Measurements from ENCODE around the gene BIRC5.

The BIRC5 gene

DNA sequence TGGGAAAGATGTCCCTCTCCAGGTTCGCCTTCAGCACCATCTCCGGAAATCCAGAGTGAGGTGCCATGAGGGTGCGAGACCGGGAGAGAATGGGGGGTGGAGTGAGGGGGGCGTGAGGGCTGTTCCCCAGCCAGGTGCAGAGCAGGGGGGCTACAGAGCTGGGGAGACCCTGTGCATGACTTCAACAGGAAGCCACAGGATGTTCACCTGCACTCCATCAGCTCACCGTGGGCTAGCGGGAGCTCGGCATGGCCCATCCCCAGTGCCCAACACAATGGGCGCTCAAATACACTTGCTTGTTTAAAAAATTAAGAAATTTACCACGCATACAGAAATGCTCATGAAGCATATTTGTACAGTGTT is 45.1 kb downstream of the BIRC5 start:
- H3K4me3 ChIP-seq (ENCODE audit: low read length) = no peak overlapping the region
- no peak for DNase-seq (ENCODE audit: low read depth)
- TF ChIP-seq, protein P1, sequence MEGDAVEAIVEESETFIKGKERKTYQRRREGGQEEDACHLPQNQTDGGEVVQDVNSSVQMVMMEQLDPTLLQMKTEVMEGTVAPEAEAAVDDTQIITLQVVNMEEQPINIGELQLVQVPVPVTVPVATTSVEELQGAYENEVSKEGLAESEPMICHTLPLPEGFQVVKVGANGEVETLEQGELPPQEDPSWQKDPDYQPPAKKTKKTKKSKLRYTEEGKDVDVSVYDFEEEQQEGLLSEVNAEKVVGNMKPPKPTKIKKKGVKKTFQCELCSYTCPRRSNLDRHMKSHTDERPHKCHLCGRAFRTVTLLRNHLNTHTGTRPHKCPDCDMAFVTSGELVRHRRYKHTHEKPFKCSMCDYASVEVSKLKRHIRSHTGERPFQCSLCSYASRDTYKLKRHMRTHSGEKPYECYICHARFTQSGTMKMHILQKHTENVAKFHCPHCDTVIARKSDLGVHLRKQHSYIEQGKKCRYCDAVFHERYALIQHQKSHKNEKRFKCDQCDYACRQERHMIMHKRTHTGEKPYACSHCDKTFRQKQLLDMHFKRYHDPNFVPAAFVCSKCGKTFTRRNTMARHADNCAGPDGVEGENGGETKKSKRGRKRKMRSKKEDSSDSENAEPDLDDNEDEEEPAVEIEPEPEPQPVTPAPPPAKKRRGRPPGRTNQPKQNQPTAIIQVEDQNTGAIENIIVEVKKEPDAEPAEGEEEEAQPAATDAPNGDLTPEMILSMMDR (conservative IDR thresholded peaks at IDR 0.05; ENCODE audit: low read length) = no peak

- TF ChIP-seq, protein P1 (conservative IDR thresholded peaks at IDR 0.05; ENCODE audit: low read length) = no peak
- DNase-seq (ENCODE audit: low read depth) = no peak
- no peak overlapping the region for H3K4me3 ChIP-seq (ENCODE audit: low read length)
Measured at GRCh38 chr17:78263063-78263735, 49.1 kb downstream of the BIRC5 start.

GRCh38 chr17:78263736-78264340 is 49.8 kb downstream of the BIRC5 start:
- DNase-seq (ENCODE audit: low read depth) = no peak
- TF ChIP-seq, protein P1 (conservative IDR thresholded peaks at IDR 0.05; ENCODE audit: low read length) = no peak
- no peak overlapping the region for H3K4me3 ChIP-seq (ENCODE audit: low read length)

DNA sequence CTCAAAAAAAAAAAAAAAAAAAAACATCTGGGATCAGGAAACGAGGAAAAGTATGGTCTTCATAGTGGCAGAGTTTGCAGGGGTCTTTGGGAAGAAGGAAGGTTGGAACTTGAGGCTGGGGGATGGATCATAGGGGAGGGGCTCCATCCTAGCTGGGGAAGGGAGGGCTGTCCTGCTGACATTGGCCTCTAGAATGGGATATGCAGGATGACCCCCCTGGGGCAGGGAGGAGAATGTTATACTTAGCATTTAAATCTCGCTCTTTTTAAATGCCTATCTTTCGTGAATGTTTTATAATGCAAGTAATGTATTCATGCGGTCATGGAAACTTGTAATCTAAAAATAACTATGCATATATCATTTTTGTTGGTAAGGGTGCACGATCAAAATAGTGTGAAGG is 50.5 kb downstream of the BIRC5 start:
- no peak for DNase-seq (ENCODE audit: low read depth)
- TF ChIP-seq, protein P1 (conservative IDR thresholded peaks at IDR 0.05; ENCODE audit: low read length) = no peak
- no peak overlapping the region for H3K4me3 ChIP-seq (ENCODE audit: low read length)

DNA sequence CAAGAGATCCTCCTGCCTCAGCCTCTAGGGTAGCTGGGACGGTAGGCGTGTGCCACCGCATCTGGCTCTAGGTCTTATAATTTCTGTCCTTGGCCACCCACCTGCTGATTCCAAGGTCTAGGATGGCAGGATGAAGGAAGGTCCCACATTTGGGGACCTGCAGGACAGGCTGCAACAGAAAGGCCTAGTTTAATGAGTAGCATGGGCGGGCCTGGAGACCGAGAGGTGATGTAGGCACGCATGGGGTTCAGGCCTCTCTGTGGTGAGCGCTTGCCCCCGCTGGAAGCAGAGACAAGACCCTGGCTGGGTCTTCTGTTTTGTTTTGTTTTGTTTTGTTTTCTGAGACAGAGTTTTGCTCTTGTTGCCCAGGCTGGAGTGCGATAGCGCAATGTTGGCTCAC is 51.1 kb downstream of the BIRC5 start:
- H3K4me3 ChIP-seq (ENCODE audit: low read length) = no peak overlapping the region
- DNase-seq (ENCODE audit: low read depth) = no peak
- TF ChIP-seq, protein P1 (conservative IDR thresholded peaks at IDR 0.05; ENCODE audit: low read length) = no peak

DNA sequence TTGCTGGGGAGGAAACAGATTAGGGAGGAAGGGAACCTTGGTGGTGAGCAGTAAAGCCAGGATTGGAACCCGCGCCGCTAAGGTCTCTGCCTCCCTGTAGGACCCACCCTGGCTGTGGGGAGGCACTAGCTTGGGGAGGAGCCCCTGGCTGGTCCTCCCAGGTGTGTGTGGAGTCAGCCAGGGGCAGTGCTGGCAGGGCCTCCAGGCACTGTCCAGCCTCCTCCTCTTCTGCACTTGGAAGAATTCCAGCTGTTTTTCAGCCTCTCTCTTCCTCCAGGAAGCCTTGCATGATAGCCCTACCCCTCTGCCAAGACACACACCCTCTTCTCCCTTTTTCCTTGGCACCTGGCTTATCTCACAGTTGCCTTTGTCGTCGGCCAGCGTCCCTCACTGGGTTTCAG is 52.2 kb downstream of the BIRC5 start:
- no peak for DNase-seq (ENCODE audit: low read depth)
- no peak overlapping the region for H3K4me3 ChIP-seq (ENCODE audit: low read length)
- TF ChIP-seq, protein P1 (conservative IDR thresholded peaks at IDR 0.05; ENCODE audit: low read length) = no peak

GRCh38 chr17:78266771-78267170 is 52.7 kb downstream of the BIRC5 start:
- no peak for DNase-seq (ENCODE audit: low read depth)
- TF ChIP-seq, protein P1 (conservative IDR thresholded peaks at IDR 0.05; ENCODE audit: low read length) = no peak

More at GRCh38 chr17:78266771-78267170, 52.7 kb downstream of the BIRC5 start:
- H3K4me3 ChIP-seq (ENCODE audit: low read length) = no peak overlapping the region
